Keratinocyte (primary cell): Measurements from ENCODE around the gene LAP3.

ENCODE experiments used
- EZH2 ChIP-seq: IDR thresholded peaks from one replicate; pipeline ENCODE4 v1.6.1; 2012; ENCODE audit warnings: inconsistent platforms, mild to moderate bottlenecking, low read length, moderate library complexity
- TF ChIP-seq, protein P1 (sequence below), 3 experiments: IDR thresholded peaks in 1 of 3; conservative IDR thresholded peaks in 1 of 3; optimal IDR thresholded peaks in 1 of 3; 2 replicates in 2 of 3; 3 replicates in 1 of 3; pipeline versions ENCODE3 to v1.5.1; 2011; ENCODE audit warnings: low read length in 3 of 3, mild to moderate bottlenecking in 3 of 3, moderate library complexity in 2 of 3, control low read depth in 1 of 3, inconsistent platforms in 1 of 3; ENCODE audit not compliant: insufficient read depth in 2 of 3; ENCODE audit errors: extremely low read depth in 1 of 3

DNA sequence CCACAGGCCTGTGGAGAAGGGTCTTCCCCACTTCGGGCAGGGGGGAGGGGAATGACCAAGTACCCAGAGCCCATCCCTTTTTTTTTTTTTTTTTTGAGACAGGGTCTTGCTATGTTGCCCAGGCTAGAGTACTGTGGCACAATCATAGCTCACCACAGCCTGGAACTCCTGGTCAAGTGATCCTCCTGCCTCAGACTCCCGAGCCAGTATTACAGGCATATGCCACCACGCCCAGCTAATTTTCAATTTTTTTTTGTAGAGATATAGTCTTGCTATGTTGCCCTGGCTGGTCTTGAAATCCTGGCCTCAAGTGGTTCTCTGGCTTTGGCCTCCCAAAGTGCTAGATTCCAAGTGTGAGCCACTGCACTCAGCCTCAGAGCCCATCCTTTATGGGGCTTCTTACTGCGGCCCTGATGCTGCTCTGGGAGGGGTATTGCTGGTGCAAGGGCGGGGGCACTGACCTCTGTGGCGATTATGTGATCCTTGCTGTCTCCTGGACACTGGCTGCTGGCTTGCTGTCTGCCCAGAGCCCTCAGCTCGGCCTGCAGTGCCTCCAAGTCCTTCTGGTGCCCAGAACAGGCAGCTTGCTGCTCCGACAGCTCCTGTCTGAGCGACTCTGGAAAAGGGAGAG is 70.3 kb downstream of the LAP3 start:
- TF ChIP-seq, protein P1, sequence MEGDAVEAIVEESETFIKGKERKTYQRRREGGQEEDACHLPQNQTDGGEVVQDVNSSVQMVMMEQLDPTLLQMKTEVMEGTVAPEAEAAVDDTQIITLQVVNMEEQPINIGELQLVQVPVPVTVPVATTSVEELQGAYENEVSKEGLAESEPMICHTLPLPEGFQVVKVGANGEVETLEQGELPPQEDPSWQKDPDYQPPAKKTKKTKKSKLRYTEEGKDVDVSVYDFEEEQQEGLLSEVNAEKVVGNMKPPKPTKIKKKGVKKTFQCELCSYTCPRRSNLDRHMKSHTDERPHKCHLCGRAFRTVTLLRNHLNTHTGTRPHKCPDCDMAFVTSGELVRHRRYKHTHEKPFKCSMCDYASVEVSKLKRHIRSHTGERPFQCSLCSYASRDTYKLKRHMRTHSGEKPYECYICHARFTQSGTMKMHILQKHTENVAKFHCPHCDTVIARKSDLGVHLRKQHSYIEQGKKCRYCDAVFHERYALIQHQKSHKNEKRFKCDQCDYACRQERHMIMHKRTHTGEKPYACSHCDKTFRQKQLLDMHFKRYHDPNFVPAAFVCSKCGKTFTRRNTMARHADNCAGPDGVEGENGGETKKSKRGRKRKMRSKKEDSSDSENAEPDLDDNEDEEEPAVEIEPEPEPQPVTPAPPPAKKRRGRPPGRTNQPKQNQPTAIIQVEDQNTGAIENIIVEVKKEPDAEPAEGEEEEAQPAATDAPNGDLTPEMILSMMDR (optimal IDR thresholded peaks at IDR 0.05 in 1 of 3, IDR thresholded peaks at IDR 0.05 in 1 of 3, conservative IDR thresholded peaks at IDR 0.05 in 1 of 3; ENCODE audit: extremely low read depth in 1 of 3, insufficient read depth in 2 of 3, low read length in 3 of 3): no peak
- TF ChIP-seq EZH2: no peak
